Ishikawa (cell line): ENCODE measurements around the gene ZNF440.

Experiments
- CEBPB ChIP-seq: IDR thresholded peaks from 2 replicates; pipeline ENCODE4 v1.6.1; 2012
- MAX ChIP-seq: IDR thresholded peaks from 2 replicates; pipeline ENCODE4 v1.6.1; 2012
- TCF12 ChIP-seq: IDR thresholded peaks from 2 replicates; pipeline ENCODE4 v1.6.1; 2012; ENCODE audit warnings: low read depth
- ZBTB7A ChIP-seq: IDR thresholded peaks from 2 replicates; pipeline ENCODE4 v1.6.1; 2012; ENCODE audit warnings: low read depth

GRCh38 chr19:11861301-11861700 lies 47.2 kb downstream of the ZNF440 start:
- no peak for TF ChIP-seq CEBPB
- TF ChIP-seq ZBTB7A, result no peak
- TF ChIP-seq MAX, result no peak
- TF ChIP-seq TCF12, result no peak
